ENCODE data around the gene CWF19L2.
A peak's percentile ranks its signal among the peaks of the same experiment; 100 is the strongest.
"Not testable (repeated sequence)": the region's sequence is repeated elsewhere in the genome, so short reads cannot be mapped to it uniquely, and the experiment has no call there.

The CWF19L2 gene

GRCh38 chr11:107457558-107458271 is at the start of gene CWF19L2:
TSS of gene CWF19L2 (minus strand) at chr11:107457825. CDS start at chr11:107457816, 9 bp downstream.
- Mint-ChIP-seq H3K9me3 (peaks cover 9% of the 10 kb centered on the region), H3K27ac (peak within 1 kb of the TSS; percentile 37), H3K36me3 (ENCODE audit: low read depth) (peaks cover 8% of the 10 kb centered on the region), H3K4me3 (peak within 1 kb of the TSS; percentile 89), H3K4me1 (peaks cover 31% of the 10 kb centered on the region), H3K27me3 (ENCODE audit: low read depth, poor library complexity) (peaks cover 24% of the 10 kb centered on the region)
- TF ChIP-seq CTCF (IDR thresholded peaks at IDR 0.05) = no peak
- peak; percentile 88 for DNase-seq

- no peak for DNase-seq
- Mint-ChIP-seq H3K36me3 (ENCODE audit: low read depth) (peaks cover 51% of the 10 kb centered on the region), H3K27me3 (ENCODE audit: low read depth, poor library complexity) (no peaks in the 10 kb centered on the region), H3K4me3 (no peak overlapping the region), H3K9me3 (peaks cover 17% of the 10 kb centered on the region), H3K27ac (no peak overlapping the region), H3K4me1 (peaks cover 10% of the 10 kb centered on the region)
- no peak for TF ChIP-seq CTCF (IDR thresholded peaks at IDR 0.05)
Measured at GRCh38 chr11:107505647-107506225, 48.1 kb upstream of the CWF19L2 start.

- Mint-ChIP-seq H3K4me3 (no peak overlapping the region), H3K9me3 (peaks cover 17% of the 10 kb centered on the region), H3K27me3 (ENCODE audit: low read depth, poor library complexity) (no peaks in the 10 kb centered on the region), H3K27ac (peak overlapping the region; percentile 66), H3K4me1 (peaks cover 3% of the 10 kb centered on the region), H3K36me3 (ENCODE audit: low read depth) (peaks cover 53% of the 10 kb centered on the region)
- DNase-seq = no peak
- no peak for TF ChIP-seq CTCF (IDR thresholded peaks at IDR 0.05)
Measured at GRCh38 chr11:107504981-107505380, 47.4 kb upstream of the CWF19L2 start.

- H3K27me3 Mint-ChIP-seq (ENCODE audit: low read depth, poor library complexity) = no peaks in the 10 kb centered on the region
- no peak overlapping the region for H3K27ac Mint-ChIP-seq
- peaks cover 47% of the 10 kb centered on the region for H3K36me3 Mint-ChIP-seq (ENCODE audit: low read depth)
- no peak for DNase-seq
- peaks cover 17% of the 10 kb centered on the region for H3K9me3 Mint-ChIP-seq
- TF ChIP-seq CTCF (IDR thresholded peaks at IDR 0.05) = no peak
- H3K4me1 Mint-ChIP-seq = no peaks in the 10 kb centered on the region
- H3K4me3 Mint-ChIP-seq = no peak overlapping the region
Measured at GRCh38 chr11:107501713-107502112, 44.1 kb upstream of the CWF19L2 start.

GRCh38 chr11:107497371-107497770 is 39.7 kb upstream of the CWF19L2 start:
- H3K4me3 Mint-ChIP-seq; H3K4me1 Mint-ChIP-seq; H3K27ac Mint-ChIP-seq; H3K27me3 Mint-ChIP-seq (ENCODE audit: low read depth, poor library complexity); H3K9me3 Mint-ChIP-seq; DNase-seq: not testable (repeated sequence)
- H3K36me3 Mint-ChIP-seq (ENCODE audit: low read depth) = peaks cover 18% of the 10 kb centered on the region

GRCh38 chr11:107496011-107496410 is 38.4 kb upstream of the CWF19L2 start:
- Mint-ChIP-seq H3K4me3 (no peak overlapping the region), H3K27me3 (ENCODE audit: low read depth, poor library complexity) (peaks cover 8% of the 10 kb centered on the region), H3K9me3 (peaks cover under 1% of the 10 kb centered on the region), H3K4me1 (no peaks in the 10 kb centered on the region), H3K36me3 (ENCODE audit: low read depth) (peaks cover 5% of the 10 kb centered on the region), H3K27ac (no peak overlapping the region)
- no peak for TF ChIP-seq CTCF (IDR thresholded peaks at IDR 0.05)
- DNase-seq = no peak

Measured in nephron progenitor cell (in vitro differentiated cells).